HG02943 (cell line): ENCODE data around the gene TRIM7.
"Not testable (repeated sequence)": the region's sequence is repeated elsewhere in the genome, so short reads cannot be mapped to it uniquely, and the experiment has no call there.

Experiments used
- ATAC-seq: cut with Tn5 transposase; IDR thresholded peaks from one replicate; pipeline ENCODE4 v1.9.1; 2021; ENCODE audit warnings: mild to moderate bottlenecking, low read depth, moderate library complexity; ENCODE audit not compliant: unreplicated experiment

TRIM7 gene

GRCh38 chr5:181159286-181160151 is 45.5 kb downstream of the TRIM7 start:
- peak; percentile 63 for ATAC-seq

GRCh38 chr5:181158869-181159268 is 46.1 kb downstream of the TRIM7 start:
- ATAC-seq: no peak

GRCh38 chr5:181156758-181157157 is 48.2 kb downstream of the TRIM7 start:
- ATAC-seq: no peak

GRCh38 chr5:181153814-181154213 is 51.2 kb downstream of the TRIM7 start:
- no peak for ATAC-seq

GRCh38 chr5:181152406-181152805 is 52.6 kb downstream of the TRIM7 start:
- ATAC-seq: no peak

GRCh38 chr5:181151146-181151545 is 53.9 kb downstream of the TRIM7 start:
- ATAC-seq: no peak

- no peak for ATAC-seq
Measured at GRCh38 chr5:181149806-181150733, 54.9 kb downstream of the TRIM7 start.

- ATAC-seq: no peak
Measured at GRCh38 chr5:181149355-181149754, 55.6 kb downstream of the TRIM7 start.

GRCh38 chr5:181146927-181147636 is 57.9 kb downstream of the TRIM7 start, which contains the start of gene OR2V2:
Gene OR2V2, plus strand, starts transcription at chr5:181147586. Its CDS starts 7,357 bp downstream, at chr5:181154943.
- not testable (repeated sequence) for ATAC-seq

GRCh38 chr5:181145133-181145532 is 59.9 kb downstream of the TRIM7 start:
- ATAC-seq: no peak
